Caco-2 (cell line): ENCODE measurements around the gene SPATA31D3. TPM values are rescaled to one million over a fixed set of nuclear protein-coding genes. Genes with fewer than 3 reads are reported as not detected.

ENCODE experiments used
- BruUV-seq: library from RNA; stranded (reverse); fragments of 400-500 nt; replicated peaks from 2 replicates; lab custom pipeline; 2021; lab: Mats Ljungman, UMichigan
- CTCF ChIA-PET: fragments of 300-600 bp; sonication (Branson Sonifier 250); formaldehyde crosslinking; loops from one replicate; lab custom pipeline; 2022; ENCODE audit warnings: antibody characterized with exemption; lab: Charles Lee
- POLR2A ChIA-PET: fragments of 300-600 bp; sonication (Branson Sonifier 250); formaldehyde crosslinking; loops from one replicate; lab custom pipeline; 2022; ENCODE audit warnings: antibody characterized with exemption; lab: Charles Lee
- DNase-seq, 2 experiments: peaks; one replicate each; pipeline versions ENCODE4 v3.0.0 to v3.0.0-alpha.2; 2020 to 2022
- H3K27me3 ChIP-seq: replicated peaks from 2 replicates; pipeline ENCODE4 v1.6.0; 2011; ENCODE audit warnings: low read length; ENCODE audit not compliant: control insufficient read depth, insufficient read depth
- H3K36me3 ChIP-seq: 2 replicates; pipeline ENCODE4 v1.5.1; 2011; ENCODE audit warnings: low read length; ENCODE audit not compliant: control insufficient read depth, insufficient read depth
- H3K4me1 ChIP-seq: fragments of 250-450 bp; sonication (Bioruptor Pico); 2 replicates; pipeline ENCODE4 v1.5.1; 2020; ENCODE audit warnings: mild to moderate bottlenecking
- H3K4me3 ChIP-seq: 2 replicates; pipeline ENCODE4 v1.5.1; 2011; ENCODE audit warnings: low read depth, mild to moderate bottlenecking, control low read depth, low read length
- H3K9me3 ChIP-seq: fragments of 250-450 bp; sonication (Bioruptor Pico); 2 replicates; pipeline ENCODE4 v1.5.1; 2020; ENCODE audit warnings: mild to moderate bottlenecking, moderate library complexity
- H3K27ac Mint-ChIP-seq: one replicate; pipeline ENCODE4 v1.8.0; 2022; ENCODE audit warnings: mixed read lengths; ENCODE audit not compliant: unreplicated experiment
- H3K27me3 Mint-ChIP-seq: one replicate; pipeline ENCODE4 v1.8.0; 2022; ENCODE audit warnings: mixed read lengths; ENCODE audit not compliant: insufficient read depth, unreplicated experiment
- H3K36me3 Mint-ChIP-seq: one replicate; pipeline ENCODE4 v1.8.0; 2022; ENCODE audit warnings: mild to moderate bottlenecking, mixed read lengths; ENCODE audit not compliant: insufficient read depth, unreplicated experiment
- H3K4me1 Mint-ChIP-seq: one replicate; pipeline ENCODE4 v1.8.0; 2022; ENCODE audit warnings: low read depth, mixed read lengths; ENCODE audit not compliant: unreplicated experiment
- H3K4me3 Mint-ChIP-seq: one replicate; pipeline ENCODE4 v1.8.0; 2022; ENCODE audit warnings: mild to moderate bottlenecking, moderate library complexity, mixed read lengths; ENCODE audit not compliant: unreplicated experiment
- H3K9me3 Mint-ChIP-seq: one replicate; pipeline ENCODE4 v1.8.0; 2022; ENCODE audit warnings: mixed read lengths; ENCODE audit not compliant: unreplicated experiment
- CTCF ChIP-seq, 2 experiments: fragments of 200-600 bp in 1 of 2; IDR thresholded peaks; 1 replicate in 1 of 2; 2 replicates in 1 of 2; pipeline versions ENCODE4 v1.5.1 to v1.8.0; 2011 to 2022; ENCODE audit warnings: antibody characterized with exemption in 1 of 2, control low read depth in 1 of 2, inconsistent platforms in 1 of 2, low read depth in 1 of 2, low read length in 1 of 2, mild to moderate bottlenecking in 1 of 2, moderate library complexity in 1 of 2; ENCODE audit not compliant: insufficient read depth in 1 of 2, severe bottlenecking in 1 of 2, unreplicated experiment in 1 of 2
- intact Hi-C: fragments of 100-400 bp; cut with micrococcal nuclease; formaldehyde crosslinking; loops from one replicate; pipeline ENCODE4 v1.10.0; 2022; ENCODE audit not compliant: unreplicated experiment
- total RNA-seq: library from RNA; stranded (reverse); gene quantifications from 2 replicates; pipeline ENCODE4 v1.2.3, GENCODE V29; 2022

Gene SPATA31D3
- total RNA-seq, 1 experiment from 2014 or later, result not detected

GRCh38 chr9:81902626-81903025, 40.7 kb upstream of the SPATA31D3 start:
- no peaks in the 10 kb centered on the region for H3K9me3 ChIP-seq
- H3K4me1 ChIP-seq, result no peaks in the 10 kb centered on the region
- Mint-ChIP-seq H3K36me3 (peaks cover 4% of the 10 kb centered on the region), H3K27ac (no peak overlapping the region), H3K4me1 (no peaks in the 10 kb centered on the region), H3K27me3 (no peaks in the 10 kb centered on the region), H3K9me3 (no peaks in the 10 kb centered on the region), H3K4me3 (no peak overlapping the region)
- ChIA-PET CTCF (no interaction called here), POLR2A (no interaction called here)
- no peak for TF ChIP-seq CTCF (IDR thresholded peaks at IDR 0.05; ENCODE audit: insufficient read depth in 1 of 2, low read depth in 1 of 2, low read length in 1 of 2, severe bottlenecking in 1 of 2, unreplicated experiment in 1 of 2)
- no peaks in the 10 kb centered on the region for H3K27me3 ChIP-seq
- no peak overlapping the region for H3K4me3 ChIP-seq
- intact Hi-C loops, result no loop called here
- no peaks in the 10 kb centered on the region for H3K36me3 ChIP-seq
- no peak for DNase-seq
- no TSS peak for BruUV-seq

- Mint-ChIP-seq H3K4me3 (no peak overlapping the region), H3K36me3 (peaks cover 4% of the 10 kb centered on the region), H3K4me1 (no peaks in the 10 kb centered on the region), H3K27ac (no peak overlapping the region), H3K27me3 (no peaks in the 10 kb centered on the region), H3K9me3 (no peaks in the 10 kb centered on the region)
- BruUV-seq, result no TSS peak
- H3K36me3 ChIP-seq, result no peaks in the 10 kb centered on the region
- ChIA-PET CTCF (no interaction called here), POLR2A (no interaction called here)
- no peaks in the 10 kb centered on the region for H3K9me3 ChIP-seq
- H3K4me1 ChIP-seq, result peaks cover 5% of the 10 kb centered on the region
- intact Hi-C loops, result no loop called here
- no peak for TF ChIP-seq CTCF (IDR thresholded peaks at IDR 0.05; ENCODE audit: insufficient read depth in 1 of 2, low read depth in 1 of 2, low read length in 1 of 2, severe bottlenecking in 1 of 2, unreplicated experiment in 1 of 2)
- no peaks in the 10 kb centered on the region for H3K27me3 ChIP-seq
- DNase-seq, result no peak
- H3K4me3 ChIP-seq, result no peak overlapping the region
These were observed 36.6 kb upstream of the SPATA31D3 start for GRCh38 chr9:81906671-81907070.

GRCh38 chr9:81912135-81912534, 31.2 kb upstream of the SPATA31D3 start:
- no peak overlapping the region for H3K4me3 Mint-ChIP-seq
- peaks cover 6% of the 10 kb centered on the region for H3K9me3 Mint-ChIP-seq
- intact Hi-C loops, result no loop called here
- no peak overlapping the region for H3K27ac Mint-ChIP-seq
- no peak for TF ChIP-seq CTCF (IDR thresholded peaks at IDR 0.05; ENCODE audit: insufficient read depth in 1 of 2, low read depth in 1 of 2, low read length in 1 of 2, severe bottlenecking in 1 of 2, unreplicated experiment in 1 of 2)
- no peak for DNase-seq
- Histone ChIP-seq H3K4me3 (no peak overlapping the region), H3K27me3 (no peaks in the 10 kb centered on the region), H3K9me3 (no peaks in the 10 kb centered on the region), H3K36me3 (no peaks in the 10 kb centered on the region), H3K4me1 (peaks cover 10% of the 10 kb centered on the region)
- H3K36me3 Mint-ChIP-seq, result no peaks in the 10 kb centered on the region
- H3K4me1 Mint-ChIP-seq, result no peaks in the 10 kb centered on the region
- ChIA-PET CTCF (no interaction called here), POLR2A (no interaction called here)
- no TSS peak for BruUV-seq
- H3K27me3 Mint-ChIP-seq, result no peaks in the 10 kb centered on the region
